ENCODE results near the gene PCDH19.

The PCDH19 gene

DNA sequence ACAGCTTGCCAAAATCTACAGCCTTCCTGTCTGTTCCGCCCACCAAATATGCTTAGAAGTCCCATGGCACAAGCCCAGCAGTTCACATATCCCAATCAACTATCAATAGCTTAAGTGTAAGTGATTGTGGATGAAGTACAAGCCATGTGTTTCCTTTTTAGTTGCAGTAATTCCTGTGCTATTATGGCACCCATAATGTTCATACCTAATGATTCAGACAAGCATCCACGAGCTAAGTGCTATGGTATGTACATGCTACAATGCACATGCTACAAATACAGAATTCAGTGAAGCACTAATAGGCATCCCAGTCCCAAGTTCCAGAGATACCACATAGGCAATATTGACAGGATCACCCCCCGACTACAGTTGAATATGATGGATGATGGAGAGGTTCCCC is 94.5 kb downstream of the PCDH19 start:
- no peak for DNase-seq

DNA sequence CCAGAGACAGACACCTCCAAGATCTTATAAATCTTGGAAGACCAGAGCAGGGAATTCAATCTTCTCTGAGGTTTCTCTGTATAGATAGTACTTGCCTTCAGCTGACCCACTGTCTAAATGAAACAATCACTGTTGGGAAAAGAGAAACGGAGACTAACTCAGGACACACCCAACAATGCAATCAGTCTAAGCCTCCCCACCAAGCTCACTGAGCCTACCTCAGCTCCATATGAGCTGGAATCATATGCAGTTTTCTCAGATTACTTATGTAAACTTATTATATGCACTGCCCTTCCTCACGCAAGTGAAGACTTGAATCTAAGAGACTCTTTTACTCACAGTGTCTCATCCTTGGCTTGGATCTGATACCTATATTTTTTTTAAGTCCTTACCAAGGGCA is 110.5 kb downstream of the PCDH19 start:
- no peak for DNase-seq

DNA sequence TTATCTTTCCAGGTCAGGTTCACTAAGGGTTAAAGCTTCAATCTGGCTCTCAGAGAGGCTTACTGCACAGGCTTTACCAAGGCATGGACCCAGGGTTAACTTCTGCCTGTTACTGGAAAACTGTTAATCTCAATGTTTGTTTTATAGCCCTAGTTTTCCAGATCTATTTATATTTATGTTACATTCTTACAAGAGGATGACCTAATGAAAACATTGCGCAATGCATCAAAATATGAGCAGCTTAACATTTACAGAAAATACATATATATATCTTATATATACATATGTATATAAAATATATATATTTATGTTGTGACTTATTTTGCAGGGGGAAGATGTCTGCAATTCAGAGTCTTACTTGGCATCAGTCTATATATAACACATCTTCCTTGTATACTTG is 112.3 kb downstream of the PCDH19 start:
- no peak for DNase-seq

DNA sequence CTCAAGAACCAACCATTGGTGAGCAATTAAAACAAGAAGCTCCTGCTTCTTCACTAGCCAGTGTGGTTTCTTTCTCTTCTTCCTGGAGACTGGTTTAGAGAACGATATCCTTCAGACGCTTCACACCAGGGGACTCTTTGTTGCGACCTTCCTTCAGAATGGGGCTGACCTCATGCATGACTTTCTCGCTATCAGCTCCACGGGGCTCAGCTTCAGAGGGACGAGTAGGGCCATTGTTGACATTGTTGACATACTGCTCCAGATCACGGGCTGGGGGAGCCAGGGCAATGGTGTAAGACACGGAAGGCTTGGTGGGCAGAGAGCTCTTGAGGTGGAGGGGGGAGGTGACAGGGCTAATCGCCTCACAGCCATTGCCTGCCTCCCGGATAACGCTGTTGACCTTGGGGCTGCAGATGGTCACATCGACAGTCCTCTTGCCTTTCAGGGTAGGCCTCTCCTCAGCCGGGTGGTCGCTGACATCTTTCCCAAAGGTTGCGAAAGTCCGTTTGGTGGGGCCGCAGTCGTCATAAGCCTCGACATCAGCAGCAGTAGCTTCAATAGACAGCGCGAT is 113.8 kb downstream of the PCDH19 start:
- DNase-seq, result no peak

DNA sequence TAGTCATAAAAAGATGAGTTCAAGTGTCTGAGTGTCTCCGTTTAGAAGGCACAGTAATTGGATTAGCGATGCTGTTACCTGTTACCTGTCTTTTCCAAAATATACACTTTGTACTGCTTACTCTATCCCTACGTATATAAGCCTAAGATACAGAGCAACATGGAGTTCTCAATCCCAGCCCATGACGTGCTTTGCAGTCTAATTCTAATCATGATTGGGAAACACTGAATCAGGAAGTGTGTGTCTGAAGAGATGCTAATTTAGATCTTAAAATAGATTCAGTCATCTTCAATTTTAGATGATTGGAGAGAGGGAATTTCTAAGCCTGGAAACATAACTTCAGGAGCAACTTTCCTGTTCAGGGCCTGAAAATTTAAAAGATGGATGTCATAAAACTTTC is 115.1 kb downstream of the PCDH19 start:
- DNase-seq, result no peak

DNA sequence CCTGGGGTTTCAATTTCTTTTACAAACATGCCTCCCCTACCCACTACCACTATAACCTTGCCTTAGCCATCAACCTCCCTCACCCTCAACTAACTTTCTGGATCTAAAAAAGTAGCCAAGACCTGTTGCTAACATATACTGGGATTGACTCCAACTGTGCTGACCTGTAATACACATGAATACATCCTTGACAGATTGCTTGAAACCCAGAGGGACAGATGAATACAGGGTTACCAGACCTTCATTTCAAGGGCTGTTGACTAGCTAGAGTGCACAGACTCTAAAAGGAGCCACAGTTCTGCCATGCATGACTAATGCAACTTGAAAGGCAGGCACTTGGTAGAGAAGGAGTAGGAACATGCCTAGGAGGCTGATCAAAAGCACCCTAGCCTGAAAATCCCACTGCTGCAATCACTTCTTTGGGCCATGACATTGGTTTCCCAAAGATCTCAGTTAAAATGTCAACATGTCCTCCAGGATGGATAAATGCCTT is 121.0 kb downstream of the PCDH19 start:
- no peak for DNase-seq

DNA sequence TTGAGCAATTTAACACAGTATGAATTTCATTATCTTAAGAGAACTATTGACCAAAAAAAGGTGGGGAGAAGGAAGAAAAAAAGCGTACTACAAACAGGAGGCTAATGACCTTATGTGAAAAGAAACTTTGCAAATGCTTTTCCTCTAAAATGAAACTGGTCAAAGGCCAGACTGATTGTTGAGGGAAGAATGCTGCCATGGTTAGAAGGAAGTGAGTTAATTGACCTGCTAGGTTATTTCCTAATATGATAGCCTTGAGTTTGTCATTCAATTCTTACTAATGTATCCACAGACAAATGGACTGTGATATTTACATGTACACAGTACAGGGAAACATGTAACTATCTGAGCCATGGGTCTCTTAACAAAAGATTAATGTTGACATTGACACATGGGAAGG is 132.8 kb downstream of the PCDH19 start:
- no peak for DNase-seq

DNA sequence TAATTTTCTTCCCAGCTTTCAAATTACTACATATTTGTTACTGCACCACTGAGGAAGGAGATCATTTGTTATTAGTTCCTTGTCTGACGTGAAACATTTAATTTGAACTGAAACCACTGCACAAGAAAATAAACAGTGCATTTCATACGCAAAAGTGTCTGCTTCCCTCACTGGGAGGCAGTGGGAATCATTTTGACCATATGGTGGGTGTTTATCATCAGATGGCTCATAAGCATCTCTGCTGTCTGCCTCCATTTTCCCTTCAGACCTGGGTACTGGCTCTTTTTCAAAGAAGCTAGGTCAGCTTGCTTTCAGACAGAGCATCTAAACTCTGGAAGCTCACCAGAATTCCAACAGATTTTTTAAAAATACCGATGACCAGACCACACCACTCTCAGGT is 135.2 kb downstream of the PCDH19 start:
- DNase-seq, result no peak

DNA sequence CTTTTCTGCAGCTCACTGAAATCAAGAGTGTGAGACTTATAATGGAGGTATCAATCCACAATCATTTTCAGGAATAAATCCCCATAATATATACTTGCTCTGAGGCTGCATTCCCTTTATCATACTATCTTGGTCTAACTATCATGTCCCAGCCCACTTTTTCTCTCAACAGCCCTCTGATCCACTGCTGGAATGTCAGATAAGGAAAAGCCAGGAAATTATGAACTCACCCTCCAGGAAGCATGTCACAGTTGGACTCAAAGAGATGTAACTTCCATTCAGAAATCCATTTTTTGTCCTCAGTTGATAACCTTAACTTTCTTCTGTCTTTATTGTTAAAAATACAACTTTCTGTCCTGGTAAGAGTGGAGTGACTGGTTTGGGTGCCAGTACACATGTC is 144.9 kb downstream of the PCDH19 start:
- DNase-seq, result no peak

DNA sequence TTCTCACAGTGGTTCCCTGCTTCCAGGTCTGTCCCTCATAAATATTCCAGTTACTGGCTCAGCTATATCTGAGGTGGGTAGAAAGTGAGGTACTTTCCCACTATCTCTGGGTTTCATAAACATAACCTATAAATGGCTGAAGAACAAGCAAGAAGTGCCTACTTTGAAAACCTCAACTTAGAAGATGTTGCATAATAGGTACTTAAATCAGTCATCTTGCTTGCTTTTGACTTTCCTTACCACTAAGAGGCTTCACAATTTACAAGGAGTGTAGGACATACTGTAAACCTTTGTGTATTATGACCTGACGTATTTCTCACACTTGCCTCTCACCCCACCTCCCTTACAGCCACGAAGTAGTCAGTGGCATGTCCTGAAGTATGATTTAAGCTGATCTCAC is 145.9 kb downstream of the PCDH19 start:
- no peak for DNase-seq

DNA sequence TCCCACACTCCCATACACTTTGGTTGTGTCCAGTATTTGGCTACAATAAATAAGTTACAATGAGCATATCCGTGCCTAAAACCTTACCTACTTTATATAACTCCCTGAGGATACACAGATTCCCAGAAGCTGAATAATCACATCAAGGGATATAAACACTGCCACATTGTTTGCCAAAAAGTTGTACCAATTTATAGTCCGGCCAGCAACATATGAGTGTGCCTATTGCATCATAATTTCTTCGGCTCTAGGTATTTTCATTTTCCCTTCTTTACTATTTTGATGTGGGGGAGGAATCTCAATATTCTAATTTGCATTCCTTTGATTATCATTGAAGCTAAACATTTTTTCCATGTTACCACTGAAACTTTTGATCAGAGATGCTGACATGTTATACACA is 146.4 kb downstream of the PCDH19 start:
- DNase-seq, result no peak

DNA sequence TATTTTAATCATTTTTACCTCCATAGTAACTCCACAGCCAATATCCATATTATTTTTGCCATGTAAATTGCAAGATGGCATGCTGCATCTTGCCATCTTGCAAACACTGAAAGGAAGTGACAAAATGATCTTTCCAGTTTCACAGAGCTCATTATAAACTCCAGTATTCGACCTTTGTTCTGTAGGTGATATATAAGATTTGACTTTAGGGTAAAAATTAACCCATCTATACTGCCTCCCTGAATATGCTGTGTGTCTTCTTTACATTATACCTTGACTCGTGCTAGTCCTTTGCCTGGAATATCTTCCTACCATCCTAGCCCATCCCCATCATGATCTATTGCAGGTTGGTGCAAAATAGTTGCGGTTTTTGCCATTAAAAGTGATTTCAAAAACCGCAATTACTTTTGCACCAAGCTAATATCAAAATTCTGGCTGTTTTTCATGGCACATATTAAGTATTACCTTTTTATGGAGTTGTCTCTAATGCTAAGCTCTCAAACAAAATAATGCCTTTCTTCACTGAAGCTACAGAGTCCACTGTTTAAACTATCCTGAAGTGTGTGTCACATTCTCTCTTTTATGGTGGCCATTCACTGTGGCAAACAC is 161.1 kb downstream of the PCDH19 start:
- no peak for DNase-seq

DNA sequence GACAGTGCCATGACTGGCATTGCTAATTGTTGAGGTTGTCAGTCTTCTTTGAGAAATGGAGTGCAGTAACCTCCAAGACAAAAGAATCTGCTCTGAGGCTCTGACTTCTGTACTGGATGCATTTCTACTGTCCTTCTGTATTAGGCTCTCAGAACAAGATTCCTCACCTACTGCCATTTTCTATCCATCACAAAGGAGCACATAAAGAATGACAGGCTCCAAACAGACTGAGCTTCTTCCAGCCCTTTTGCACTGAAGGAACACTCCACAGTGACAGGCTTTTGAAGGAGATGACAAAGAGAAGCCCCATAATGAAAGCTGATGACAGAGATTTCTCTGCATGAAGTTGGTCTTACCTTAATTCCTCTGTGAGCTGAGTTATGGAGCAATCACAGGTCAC is 162.2 kb downstream of the PCDH19 start:
- DNase-seq, result no peak

DNA sequence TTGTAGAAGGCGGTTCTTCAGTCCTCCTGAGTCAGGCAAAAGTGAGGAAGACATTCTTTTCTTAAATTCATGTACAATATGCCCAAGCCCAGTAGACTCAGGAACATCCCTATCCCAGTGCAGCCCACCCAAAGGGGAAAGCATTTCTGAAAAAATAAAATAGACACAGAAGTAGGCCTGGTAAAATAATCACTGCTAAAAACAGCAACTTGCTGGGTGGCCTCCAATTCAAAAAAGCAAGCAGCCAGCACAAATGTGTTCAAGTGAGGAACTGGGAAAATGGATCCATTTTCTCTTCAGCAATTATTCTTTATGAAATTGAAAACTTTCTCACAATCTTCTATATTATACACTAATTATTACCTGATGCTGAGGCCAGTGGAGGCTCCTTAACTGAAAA is 165.4 kb downstream of the PCDH19 start:
- DNase-seq, result no peak

Data from hypothalamus (tissue), 51 donors.